ENCODE data around the gene RIC1.

- TF ChIP-seq REST (IDR thresholded peaks at IDR 0.05; ENCODE audit: insufficient read depth in 1 of 2, low read depth in 2 of 2, low read length in 2 of 2) (no peak), SIN3A (IDR thresholded peaks at IDR 0.05; ENCODE audit: borderline replicate concordance, insufficient read depth, low read length) (no peak)
Observed at GRCh38 chr9:5609226-5609596, 19.7 kb upstream of the RIC1 start.

Measured in PFSK-1 (cell line).